ENCODE data around the gene ADPRH. TPM values are rescaled to one million over a fixed set of nuclear protein-coding genes. Genes with fewer than 3 reads are reported as not detected.

Gene ADPRH
- total RNA-seq, 1 donor from 2014 or later = 16.1 TPM

- DNase-seq (ENCODE audit: low spot score) = no peak
These were observed 17.1 kb downstream of the ADPRH start for GRCh38 chr3:119596398-119596797.

- DNase-seq (ENCODE audit: low spot score) = no peak
These were observed 18.4 kb downstream of the ADPRH start, which contains the start of gene PLA1A for GRCh38 chr3:119597548-119598288. Gene PLA1A (plus strand): TSS chr3:119597885. CDS start chr3:119597914, 29 bp downstream.

DNA sequence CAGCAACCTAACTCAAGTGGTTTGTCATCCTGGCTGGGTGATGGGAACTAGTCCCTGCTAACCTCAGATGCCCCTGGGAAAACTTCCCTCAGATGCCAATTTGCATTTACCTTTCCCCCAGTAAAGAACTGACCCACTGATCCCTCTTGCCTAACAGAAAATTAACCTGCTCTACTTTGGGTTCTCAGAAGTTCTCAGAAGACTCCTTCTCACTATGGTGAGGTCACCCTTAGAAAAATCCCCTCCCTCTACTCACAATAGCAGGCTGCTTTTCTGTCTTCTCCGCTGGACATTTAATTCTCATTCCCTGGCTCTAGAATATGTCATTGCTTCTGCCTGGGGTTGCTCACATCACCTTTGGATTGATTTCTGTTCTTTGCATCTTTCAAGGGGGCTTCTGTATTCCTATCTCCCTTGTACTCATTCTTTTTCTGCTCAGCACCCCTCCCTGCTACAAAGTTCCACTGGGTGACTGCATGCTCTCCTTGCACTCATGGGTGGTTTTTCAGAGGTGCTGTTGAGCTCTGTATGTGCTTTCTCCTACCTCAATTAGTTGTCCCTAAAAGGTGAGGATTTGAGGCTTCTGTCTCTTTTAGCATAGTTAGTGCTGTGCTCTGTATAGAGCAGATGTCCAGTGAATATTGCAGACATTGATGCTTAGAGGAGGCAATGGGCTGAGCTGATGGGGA, 19.3 kb downstream of the ADPRH start:
- no peak for DNase-seq (ENCODE audit: low spot score)

GRCh38 chr3:119599558-119600174, 20.4 kb downstream of the ADPRH start:
- DNase-seq (ENCODE audit: low spot score) = no peak

DNA sequence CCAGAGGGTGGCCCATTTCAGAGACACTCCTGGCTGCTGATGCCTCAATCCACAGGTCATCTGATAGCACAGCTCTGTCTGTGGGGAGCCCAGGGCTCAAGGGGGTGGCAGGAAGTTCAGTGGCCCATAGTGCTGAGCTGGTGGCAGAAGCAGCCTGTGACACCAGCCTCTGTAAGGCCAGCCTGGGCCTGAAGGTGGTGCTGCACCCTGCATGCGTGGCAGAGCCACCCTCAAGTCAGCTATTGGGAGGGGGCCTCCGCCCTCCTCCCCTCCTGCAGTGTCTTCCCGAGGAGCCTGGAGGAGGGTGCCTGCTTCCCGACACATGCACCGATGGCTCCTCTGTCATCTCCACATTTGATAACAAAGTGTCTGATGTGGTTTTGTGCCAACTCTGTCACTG, 21.4 kb downstream of the ADPRH start:
- no peak for DNase-seq (ENCODE audit: low spot score)

DNA sequence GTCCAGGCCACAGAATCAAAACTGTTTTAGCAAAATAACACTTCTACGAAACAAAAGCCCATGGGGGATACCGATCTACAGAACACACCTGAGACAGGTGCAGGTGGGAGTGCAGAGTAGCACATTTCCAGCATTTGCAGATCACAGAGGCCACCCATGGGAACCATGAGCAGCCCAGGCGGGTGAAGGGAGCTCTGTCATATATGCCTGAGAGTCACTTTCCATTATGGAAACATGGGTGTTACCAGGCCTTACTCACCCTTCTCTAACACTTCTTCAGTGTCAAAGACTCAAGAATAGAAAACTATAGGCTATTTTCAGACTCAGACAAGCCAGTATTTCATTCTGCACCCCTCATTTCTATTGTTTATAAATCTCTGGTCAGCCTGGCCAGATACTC, 21.9 kb downstream of the ADPRH start:
- no peak for DNase-seq (ENCODE audit: low spot score)

DNA sequence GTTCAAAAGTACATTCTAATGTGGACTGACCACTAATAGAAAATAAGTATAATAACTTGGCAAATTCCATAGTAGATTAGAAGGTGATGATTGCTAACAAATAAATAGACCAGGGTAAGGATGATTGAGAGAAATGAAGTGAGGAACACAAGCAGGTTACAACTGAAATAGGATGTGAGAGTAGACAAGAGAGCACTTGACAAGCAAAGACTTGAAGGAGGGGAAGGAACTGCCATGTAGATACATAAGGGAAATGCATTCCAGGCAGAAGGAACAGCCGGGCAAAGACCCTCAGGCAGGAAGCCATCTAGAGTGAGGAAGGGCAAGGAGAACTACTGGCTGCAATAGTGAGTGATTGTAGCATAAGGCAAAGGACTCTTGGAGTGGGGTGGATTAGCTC, 23.4 kb downstream of the ADPRH start:
- DNase-seq (ENCODE audit: low spot score) = no peak

- DNase-seq (ENCODE audit: low spot score) = no peak
These were observed 25.6 kb downstream of the ADPRH start for GRCh38 chr3:119604878-119605277.

- DNase-seq (ENCODE audit: low spot score) = no peak
These were observed 29.2 kb downstream of the ADPRH start for GRCh38 chr3:119608405-119609000.

DNA sequence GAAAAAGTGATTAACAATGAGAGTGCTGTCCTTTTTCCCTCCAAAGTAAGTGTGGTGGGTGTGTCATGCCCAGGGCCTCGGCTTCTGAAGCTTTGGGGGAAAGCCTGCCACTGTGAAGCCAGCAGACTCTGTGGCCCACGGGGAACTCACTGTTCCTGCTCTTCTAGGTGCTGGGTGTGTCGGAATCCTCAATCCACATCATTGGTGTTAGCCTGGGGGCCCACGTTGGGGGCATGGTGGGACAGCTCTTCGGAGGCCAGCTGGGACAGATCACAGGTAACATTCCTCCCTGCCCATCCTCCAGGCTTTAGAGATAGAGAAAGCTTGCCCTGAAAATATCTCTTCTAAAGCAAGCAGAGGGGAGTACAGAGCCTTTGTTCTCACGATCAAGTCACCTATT, 30.0 kb downstream of the ADPRH start:
- DNase-seq (ENCODE audit: low spot score) = no peak

DNA sequence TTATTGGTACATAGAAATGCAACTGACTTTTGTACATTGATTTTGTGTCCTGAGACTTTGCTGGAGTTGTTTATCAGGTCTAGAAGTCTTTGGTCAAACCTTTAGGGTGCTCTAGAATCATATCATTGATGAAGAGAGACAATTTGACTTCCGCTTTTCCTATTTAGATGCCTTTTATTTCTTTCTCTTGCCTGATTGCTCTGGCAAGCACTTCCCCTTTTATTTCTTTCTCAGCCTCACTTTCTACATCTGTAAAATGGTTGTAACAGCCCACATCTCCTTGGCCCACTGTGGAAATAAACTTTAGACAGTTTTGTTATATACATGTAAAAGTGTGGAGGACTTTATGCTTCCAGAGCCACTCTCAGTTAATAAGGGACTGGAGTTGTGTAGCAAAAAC, 32.4 kb downstream of the ADPRH start:
- DNase-seq (ENCODE audit: low spot score) = no peak

DNA sequence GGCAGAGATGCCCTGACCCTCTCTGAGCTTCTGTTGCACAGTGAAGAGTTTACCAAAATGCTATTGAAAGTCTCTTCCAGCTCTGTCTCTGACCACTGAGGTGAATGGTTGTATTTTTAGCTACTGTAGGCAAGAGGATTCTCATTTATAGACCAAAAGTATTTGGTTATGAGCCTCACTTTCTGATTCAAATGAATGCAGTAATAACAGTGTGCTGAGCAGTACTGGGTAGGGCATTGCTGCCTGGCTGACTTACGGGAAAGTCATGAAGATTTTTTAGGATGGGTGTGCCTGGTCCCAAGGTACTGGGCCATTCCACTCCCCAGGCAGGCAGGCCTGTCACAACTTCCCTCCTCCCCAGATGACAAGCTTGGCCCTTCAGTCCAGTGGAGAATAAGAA, 33.9 kb downstream of the ADPRH start:
- DNase-seq (ENCODE audit: low spot score) = no peak

- no peak for DNase-seq (ENCODE audit: low spot score)
These were observed 34.6 kb downstream of the ADPRH start for GRCh38 chr3:119613872-119614271.

GRCh38 chr3:119616056-119616455, 36.8 kb downstream of the ADPRH start:
- no peak for DNase-seq (ENCODE audit: low spot score)

- DNase-seq (ENCODE audit: low spot score) = no peak
These were observed 39.8 kb downstream of the ADPRH start for GRCh38 chr3:119619094-119619493.

GRCh38 chr3:119620899-119621298, 41.6 kb downstream of the ADPRH start:
- no peak for DNase-seq (ENCODE audit: low spot score)

- DNase-seq (ENCODE audit: low spot score) = no peak
These were observed 44.9 kb downstream of the ADPRH start for GRCh38 chr3:119624002-119624720.

- DNase-seq (ENCODE audit: low spot score) = no peak
These were observed 46.3 kb downstream of the ADPRH start for GRCh38 chr3:119625451-119626153.

DNA sequence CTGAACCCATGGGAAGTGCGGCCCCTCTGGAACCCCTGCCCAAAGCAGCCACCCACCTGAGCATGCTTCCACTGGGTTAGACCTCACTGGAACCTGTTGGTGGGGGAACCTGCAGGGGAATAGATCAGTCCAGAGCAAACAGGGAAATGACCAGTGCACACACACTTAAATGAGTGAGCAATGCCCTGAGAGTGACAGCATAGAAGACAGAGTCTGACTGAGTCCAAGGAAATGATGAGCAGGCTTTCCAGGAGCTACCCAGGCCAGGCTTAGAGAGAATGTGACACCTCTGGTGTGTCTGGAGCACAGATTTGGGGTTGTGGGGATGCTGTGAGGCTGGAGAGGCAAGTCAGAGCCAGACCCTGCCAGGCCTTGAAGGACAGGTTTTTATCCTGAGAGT, 46.9 kb downstream of the ADPRH start:
- no peak for DNase-seq (ENCODE audit: low spot score)

DNA sequence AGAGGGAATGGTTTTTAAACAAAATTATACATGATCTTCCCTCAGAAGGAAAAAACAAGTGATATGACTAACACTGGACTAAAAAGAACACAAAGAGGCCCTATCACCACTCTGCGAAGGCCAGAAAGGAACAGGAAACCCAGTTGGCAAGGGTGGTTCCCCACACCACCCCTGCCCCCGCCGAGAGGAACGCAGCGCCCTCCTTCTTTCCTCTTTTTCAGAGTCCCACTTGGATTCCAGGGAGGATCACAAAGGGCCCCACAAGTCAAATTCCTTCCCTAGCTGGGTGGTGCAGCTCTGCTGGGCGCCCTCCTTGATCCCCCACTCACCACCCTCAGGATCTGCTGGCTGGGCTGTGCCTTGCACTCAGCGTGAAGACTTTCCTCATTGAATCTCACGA, 48.2 kb downstream of the ADPRH start:
- DNase-seq (ENCODE audit: low spot score) = no peak

DNA sequence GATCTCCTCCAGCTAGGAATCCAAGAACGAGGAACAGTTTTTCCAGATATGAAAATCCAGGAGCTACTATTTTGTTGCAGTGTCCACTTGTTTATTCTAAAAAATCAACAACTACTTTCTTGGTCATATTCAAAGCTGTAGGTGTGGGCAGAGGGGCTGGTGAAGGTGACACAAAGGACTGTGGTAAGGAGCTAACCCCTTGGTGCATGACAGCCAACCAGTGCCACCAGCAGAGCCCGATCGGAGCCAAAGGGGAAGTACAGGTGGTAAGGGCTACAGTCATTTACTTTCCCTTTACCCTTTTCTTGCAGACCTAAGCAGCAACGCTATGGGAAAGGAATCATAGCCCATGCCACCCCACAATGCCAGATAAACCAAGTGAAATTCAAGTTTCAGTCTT, 49.1 kb downstream of the ADPRH start:
- DNase-seq (ENCODE audit: low spot score) = no peak

All from mesenteric fat pad (tissue), 1 donor.